HepG2 (cell line): Measurements from ENCODE around the gene SNRNP200. TPM values are rescaled to one million over a fixed set of nuclear protein-coding genes. Genes with fewer than 3 reads are reported as not detected.

Experiments used
- ARNT ChIP-seq: fragments of 450-650 bp; IDR thresholded peaks from 2 replicates; pipeline ENCODE4 v1.6.1; 2017
- CHD2 ChIP-seq: IDR thresholded peaks from 2 replicates; pipeline ENCODE4 v1.6.1; 2011; ENCODE audit warnings: low read depth, low read length, improper control_type of control experiment
- ELF4 ChIP-seq: sonication (generic); formaldehyde crosslinking; IDR thresholded peaks from 2 replicates; pipeline ENCODE4 v1.5.0; 2020; ENCODE audit warnings: missing genetic modification reagents, mild to moderate bottlenecking, moderate library complexity, borderline replicate concordance
- GTF3A ChIP-seq: sonication (generic); formaldehyde crosslinking; conservative IDR thresholded peaks from 2 replicates; pipeline ENCODE4 v1.4.0; 2020; ENCODE audit warnings: mild to moderate bottlenecking, missing genetic modification reagents
- GZF1 ChIP-seq: sonication (generic); formaldehyde crosslinking; IDR thresholded peaks from 2 replicates; pipeline ENCODE4 v1.5.1; 2020; ENCODE audit warnings: mild to moderate bottlenecking, missing genetic modification reagents
- JDP2 ChIP-seq: sonication (generic); formaldehyde crosslinking; IDR thresholded peaks from 2 replicates; pipeline ENCODE4 v1.8.1; 2022; ENCODE audit warnings: missing genetic modification reagents, borderline replicate concordance
- SMARCC2 ChIP-seq: fragments of 450-650 bp; IDR thresholded peaks from 2 replicates; pipeline ENCODE4 v1.6.1; 2017; ENCODE audit warnings: antibody characterized with exemption, mild to moderate bottlenecking
- SNRNP70 ChIP-seq: fragments of 200-400 bp; formaldehyde crosslinking; IDR thresholded peaks from 2 replicates; pipeline ENCODE4 v1.6.1; 2017; ENCODE audit warnings: mild to moderate bottlenecking, low read depth, low read length, moderate library complexity
- SP4 ChIP-seq: sonication (generic); formaldehyde crosslinking; IDR thresholded peaks from 2 replicates; pipeline ENCODE4 v1.8.1; 2023; ENCODE audit warnings: mild to moderate bottlenecking, missing genetic modification reagents
- THAP11 ChIP-seq: IDR thresholded peaks from 2 replicates; pipeline ENCODE4 v1.6.1; 2016; ENCODE audit warnings: missing biosample characterization, missing genetic modification reagents
- ZFP82 ChIP-seq: sonication (generic); formaldehyde crosslinking; IDR thresholded peaks from 2 replicates; pipeline ENCODE4 v1.5.1; 2020; ENCODE audit warnings: mild to moderate bottlenecking, missing genetic modification reagents, borderline replicate concordance
- ZNF205 ChIP-seq: IDR thresholded peaks from 2 replicates; pipeline ENCODE4 v1.6.1; 2018; ENCODE audit warnings: missing biosample characterization, missing genetic modification reagents
- ZNF335 ChIP-seq: sonication (generic); formaldehyde crosslinking; IDR thresholded peaks from 2 replicates; pipeline ENCODE4 v1.4.0; 2020; ENCODE audit warnings: missing genetic modification reagents
- ZNF552 ChIP-seq: sonication (generic); formaldehyde crosslinking; IDR thresholded peaks from 2 replicates; pipeline ENCODE4 v1.9.0; 2022; ENCODE audit warnings: missing genetic modification reagents, mild to moderate bottlenecking, borderline replicate concordance
- ZNF724P ChIP-seq: sonication (generic); formaldehyde crosslinking; IDR thresholded peaks from 2 replicates; pipeline ENCODE4 v1.8.0; 2022; ENCODE audit warnings: missing genetic modification reagents, borderline replicate concordance
- polyA plus RNA-seq, 8 experiments: library from polyadenylated mRNA; depleted of rRNA in 3 of 8; stranded (reverse) in 7 of 8; unstranded in 1 of 8; fragments of >200 nt; fragmentation: Illumina TruSeq in 4 of 8; extraction: Trizol in 4 of 8; gene quantifications; 2 replicates each; pipeline versions ENCODE4 v1.2.1 to v1.2.3, GENCODE V29; 2011 to 2016; ENCODE audit warnings: low read depth in 4 of 8, missing spikeins in 1 of 8, mixed read lengths in 1 of 8; ENCODE audit not compliant: insufficient read depth in 1 of 8
- total RNA-seq, 5 experiments: library from RNA; depleted of rRNA; stranded (reverse); fragments of >200 nt; fragmentation: Illumina TruSeq; extraction: Trizol; gene quantifications; 2 replicates each; pipeline ENCODE4 v1.2.3, GENCODE V29; 2016; ENCODE audit warnings: low read depth in 1 of 5
- TF ChIP-seq, protein P1 (sequence below): sonication (generic); formaldehyde crosslinking; conservative IDR thresholded peaks from 2 replicates; pipeline ENCODE4 v1.4.0; 2020; ENCODE audit warnings: missing genetic modification reagents
- TF ChIP-seq, protein P2 (sequence below): sonication (generic); formaldehyde crosslinking; IDR thresholded peaks from 2 replicates; pipeline ENCODE4 v1.4.0; 2020; ENCODE audit warnings: missing genetic modification reagents, borderline replicate concordance
- TF ChIP-seq, protein P3 (sequence below): sonication (generic); formaldehyde crosslinking; IDR thresholded peaks from 2 replicates; pipeline ENCODE4 v1.5.1; 2020; ENCODE audit warnings: missing genetic modification reagents, mild to moderate bottlenecking, borderline replicate concordance
- TF ChIP-seq, protein P4 (sequence below): sonication (generic); formaldehyde crosslinking; conservative IDR thresholded peaks from 2 replicates; pipeline ENCODE4 v1.8.1; 2023; ENCODE audit warnings: missing genetic modification reagents

SNRNP200 gene
- total and polyA plus RNA-seq, 2 of the 13 experiments (the other 11 are each of a cell fraction or from before 2014, with no cell fraction given) = 99.0 to 232 TPM

DNA sequence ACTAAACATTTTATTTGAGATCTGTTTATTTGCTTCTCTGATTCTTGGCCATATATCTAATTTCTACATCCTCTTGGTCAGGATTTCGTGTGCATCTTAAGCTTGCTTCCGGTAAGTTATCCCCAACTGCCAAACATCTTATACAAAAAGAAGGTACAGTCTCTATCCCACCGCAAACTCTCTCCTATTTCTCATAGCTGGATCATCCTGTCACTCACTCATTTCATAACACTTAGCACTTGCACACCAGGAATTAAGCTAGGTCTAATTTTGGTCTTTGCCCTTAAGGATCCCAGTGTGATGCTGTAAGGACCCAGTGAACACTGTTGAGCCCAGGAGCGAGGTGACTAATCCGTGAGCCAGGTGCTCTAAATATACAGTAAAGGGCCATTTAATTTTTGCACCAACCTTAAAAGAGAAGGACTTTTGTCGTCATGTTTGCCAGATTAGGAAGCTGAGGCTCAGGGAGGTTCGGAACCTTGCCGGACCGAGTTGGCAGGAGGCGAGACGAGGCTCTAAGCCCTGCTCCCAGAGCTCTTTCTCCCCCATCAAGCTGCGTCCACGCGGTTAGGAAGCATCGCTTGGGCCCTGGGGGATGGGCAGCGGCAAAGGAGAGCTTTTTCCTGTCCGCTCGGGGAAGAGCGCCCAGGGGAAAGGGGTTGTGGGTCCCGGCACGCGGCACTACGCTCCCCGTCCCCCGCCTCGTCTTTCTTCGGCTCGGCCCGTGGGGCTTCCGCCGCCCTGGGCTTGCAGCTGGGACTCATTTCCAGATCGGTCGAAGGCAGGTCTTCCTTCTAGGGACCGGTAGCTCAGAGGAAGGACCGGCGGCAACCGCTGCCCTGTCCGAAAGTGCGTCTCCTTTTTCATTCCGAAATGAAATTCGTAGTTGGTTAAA, 15.6 kb upstream of the SNRNP200 start (continued):
- TF ChIP-seq ELF4 (CRISPR knock-in tag) (no peak), GTF3A (no peak), JDP2 (CRISPR knock-in tag) (no peak), SMARCC2 (no peak), ZNF552 (CRISPR knock-in tag) (no peak), CHD2 (no peak), ZNF724P (no peak), ZFP82 (CRISPR knock-in tag) (no peak), SP4 (CRISPR knock-in tag) (no peak), ARNT (no peak), ZNF205 (CRISPR knock-in tag) (no peak; the same call in 1 of the 2 replicates), GZF1 (CRISPR knock-in tag) (no peak), SNRNP70 (no peak), THAP11 (CRISPR knock-in tag) (peak; percentile 53; the same call in 1 of the 2 replicates), ZNF335 (CRISPR knock-in tag) (no peak)
- TF ChIP-seq, protein P1, sequence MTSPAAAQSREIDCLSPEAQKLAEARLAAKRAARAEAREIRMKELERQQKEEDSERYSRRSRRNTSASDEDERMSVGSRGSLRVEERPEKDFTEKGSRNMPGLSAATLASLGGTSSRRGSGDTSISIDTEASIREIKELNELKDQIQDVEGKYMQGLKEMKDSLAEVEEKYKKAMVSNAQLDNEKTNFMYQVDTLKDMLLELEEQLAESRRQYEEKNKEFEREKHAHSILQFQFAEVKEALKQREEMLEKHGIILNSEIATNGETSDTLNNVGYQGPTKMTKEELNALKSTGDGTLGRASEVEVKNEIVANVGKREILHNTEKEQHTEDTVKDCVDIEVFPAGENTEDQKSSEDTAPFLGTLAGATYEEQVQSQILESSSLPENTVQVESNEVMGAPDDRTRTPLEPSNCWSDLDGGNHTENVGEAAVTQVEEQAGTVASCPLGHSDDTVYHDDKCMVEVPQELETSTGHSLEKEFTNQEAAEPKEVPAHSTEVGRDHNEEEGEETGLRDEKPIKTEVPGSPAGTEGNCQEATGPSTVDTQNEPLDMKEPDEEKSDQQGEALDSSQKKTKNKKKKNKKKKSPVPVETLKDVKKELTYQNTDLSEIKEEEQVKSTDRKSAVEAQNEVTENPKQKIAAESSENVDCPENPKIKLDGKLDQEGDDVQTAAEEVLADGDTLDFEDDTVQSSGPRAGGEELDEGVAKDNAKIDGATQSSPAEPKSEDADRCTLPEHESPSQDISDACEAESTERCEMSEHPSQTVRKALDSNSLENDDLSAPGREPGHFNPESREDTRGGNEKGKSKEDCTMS (CRISPR knock-in tag) = no peak
- TF ChIP-seq, protein P2, sequence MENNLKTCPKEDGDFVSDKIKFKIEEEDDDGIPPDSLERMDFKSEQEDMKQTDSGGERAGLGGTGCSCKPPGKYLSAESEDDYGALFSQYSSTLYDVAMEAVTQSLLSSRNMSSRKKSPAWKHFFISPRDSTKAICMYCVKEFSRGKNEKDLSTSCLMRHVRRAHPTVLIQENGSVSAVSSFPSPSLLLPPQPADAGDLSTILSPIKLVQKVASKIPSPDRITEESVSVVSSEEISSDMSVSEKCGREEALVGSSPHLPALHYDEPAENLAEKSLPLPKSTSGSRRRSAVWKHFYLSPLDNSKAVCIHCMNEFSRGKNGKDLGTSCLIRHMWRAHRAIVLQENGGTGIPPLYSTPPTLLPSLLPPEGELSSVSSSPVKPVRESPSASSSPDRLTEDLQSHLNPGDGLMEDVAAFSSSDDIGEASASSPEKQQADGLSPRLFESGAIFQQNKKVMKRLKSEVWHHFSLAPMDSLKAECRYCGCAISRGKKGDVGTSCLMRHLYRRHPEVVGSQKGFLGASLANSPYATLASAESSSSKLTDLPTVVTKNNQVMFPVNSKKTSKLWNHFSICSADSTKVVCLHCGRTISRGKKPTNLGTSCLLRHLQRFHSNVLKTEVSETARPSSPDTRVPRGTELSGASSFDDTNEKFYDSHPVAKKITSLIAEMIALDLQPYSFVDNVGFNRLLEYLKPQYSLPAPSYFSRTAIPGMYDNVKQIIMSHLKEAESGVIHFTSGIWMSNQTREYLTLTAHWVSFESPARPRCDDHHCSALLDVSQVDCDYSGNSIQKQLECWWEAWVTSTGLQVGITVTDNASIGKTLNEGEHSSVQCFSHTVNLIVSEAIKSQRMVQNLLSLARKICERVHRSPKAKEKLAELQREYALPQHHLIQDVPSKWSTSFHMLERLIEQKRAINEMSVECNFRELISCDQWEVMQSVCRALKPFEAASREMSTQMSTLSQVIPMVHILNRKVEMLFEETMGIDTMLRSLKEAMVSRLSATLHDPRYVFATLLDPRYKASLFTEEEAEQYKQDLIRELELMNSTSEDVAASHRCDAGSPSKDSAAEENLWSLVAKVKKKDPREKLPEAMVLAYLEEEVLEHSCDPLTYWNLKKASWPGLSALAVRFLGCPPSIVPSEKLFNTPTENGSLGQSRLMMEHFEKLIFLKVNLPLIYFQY (CRISPR knock-in tag) = no peak
- TF ChIP-seq, protein P3, sequence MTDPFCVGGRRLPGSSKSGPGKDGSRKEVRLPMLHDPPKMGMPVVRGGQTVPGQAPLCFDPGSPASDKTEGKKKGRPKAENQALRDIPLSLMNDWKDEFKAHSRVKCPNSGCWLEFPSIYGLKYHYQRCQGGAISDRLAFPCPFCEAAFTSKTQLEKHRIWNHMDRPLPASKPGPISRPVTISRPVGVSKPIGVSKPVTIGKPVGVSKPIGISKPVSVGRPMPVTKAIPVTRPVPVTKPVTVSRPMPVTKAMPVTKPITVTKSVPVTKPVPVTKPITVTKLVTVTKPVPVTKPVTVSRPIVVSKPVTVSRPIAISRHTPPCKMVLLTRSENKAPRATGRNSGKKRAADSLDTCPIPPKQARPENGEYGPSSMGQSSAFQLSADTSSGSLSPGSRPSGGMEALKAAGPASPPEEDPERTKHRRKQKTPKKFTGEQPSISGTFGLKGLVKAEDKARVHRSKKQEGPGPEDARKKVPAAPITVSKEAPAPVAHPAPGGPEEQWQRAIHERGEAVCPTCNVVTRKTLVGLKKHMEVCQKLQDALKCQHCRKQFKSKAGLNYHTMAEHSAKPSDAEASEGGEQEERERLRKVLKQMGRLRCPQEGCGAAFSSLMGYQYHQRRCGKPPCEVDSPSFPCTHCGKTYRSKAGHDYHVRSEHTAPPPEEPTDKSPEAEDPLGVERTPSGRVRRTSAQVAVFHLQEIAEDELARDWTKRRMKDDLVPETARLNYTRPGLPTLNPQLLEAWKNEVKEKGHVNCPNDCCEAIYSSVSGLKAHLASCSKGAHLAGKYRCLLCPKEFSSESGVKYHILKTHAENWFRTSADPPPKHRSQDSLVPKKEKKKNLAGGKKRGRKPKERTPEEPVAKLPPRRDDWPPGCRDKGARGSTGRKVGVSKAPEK (CRISPR knock-in tag) = no peak
- TF ChIP-seq, protein P4, sequence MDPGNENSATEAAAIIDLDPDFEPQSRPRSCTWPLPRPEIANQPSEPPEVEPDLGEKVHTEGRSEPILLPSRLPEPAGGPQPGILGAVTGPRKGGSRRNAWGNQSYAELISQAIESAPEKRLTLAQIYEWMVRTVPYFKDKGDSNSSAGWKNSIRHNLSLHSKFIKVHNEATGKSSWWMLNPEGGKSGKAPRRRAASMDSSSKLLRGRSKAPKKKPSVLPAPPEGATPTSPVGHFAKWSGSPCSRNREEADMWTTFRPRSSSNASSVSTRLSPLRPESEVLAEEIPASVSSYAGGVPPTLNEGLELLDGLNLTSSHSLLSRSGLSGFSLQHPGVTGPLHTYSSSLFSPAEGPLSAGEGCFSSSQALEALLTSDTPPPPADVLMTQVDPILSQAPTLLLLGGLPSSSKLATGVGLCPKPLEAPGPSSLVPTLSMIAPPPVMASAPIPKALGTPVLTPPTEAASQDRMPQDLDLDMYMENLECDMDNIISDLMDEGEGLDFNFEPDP = no peak
